HG02571 (cell line): ENCODE data around the gene CDK11B.
"Not testable (repeated sequence)": the region's sequence is repeated elsewhere in the genome, so short reads cannot be mapped to it uniquely, and the experiment has no call there.

Experiments
- ATAC-seq: cut with Tn5 transposase; IDR thresholded peaks from one replicate; pipeline ENCODE4 v1.9.1; 2021; ENCODE audit warnings: mild to moderate bottlenecking, moderate library complexity; ENCODE audit not compliant: unreplicated experiment

The CDK11B gene

DNA sequence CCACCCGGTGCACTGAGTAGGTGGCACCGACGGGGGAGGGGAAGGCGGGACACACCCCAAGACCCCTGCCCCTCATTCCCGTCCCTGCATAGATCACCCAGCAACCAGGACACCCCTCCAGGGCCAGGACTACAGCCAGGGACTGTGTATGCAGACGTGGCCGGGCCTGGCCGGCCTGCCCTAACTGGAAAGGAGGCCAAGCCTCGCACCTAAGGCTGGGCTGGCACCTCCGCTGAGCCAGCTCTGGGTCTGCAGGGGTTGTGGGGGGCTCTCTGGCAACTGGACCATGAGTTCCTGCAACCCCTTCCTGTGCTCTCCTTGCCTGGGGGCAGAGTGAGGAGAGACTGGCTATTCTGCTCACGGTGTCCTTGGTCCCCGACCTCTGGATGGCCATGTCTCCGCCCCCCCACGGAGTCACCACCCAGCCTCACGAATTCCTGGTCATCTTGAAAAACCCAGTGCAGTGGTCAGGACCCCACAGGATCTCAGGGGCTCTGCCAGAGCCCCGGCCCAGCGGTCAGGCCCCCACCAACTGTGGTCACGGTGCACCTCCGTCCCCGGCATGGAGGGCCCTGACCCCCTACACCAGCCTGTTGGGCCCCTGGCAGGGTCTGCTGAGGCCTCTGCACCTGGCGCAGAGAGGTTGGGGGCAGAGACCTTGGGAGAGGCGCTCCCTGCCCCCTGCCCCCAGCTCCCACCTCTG, 57.8 kb downstream of the CDK11B start:
- ATAC-seq: no peak

DNA sequence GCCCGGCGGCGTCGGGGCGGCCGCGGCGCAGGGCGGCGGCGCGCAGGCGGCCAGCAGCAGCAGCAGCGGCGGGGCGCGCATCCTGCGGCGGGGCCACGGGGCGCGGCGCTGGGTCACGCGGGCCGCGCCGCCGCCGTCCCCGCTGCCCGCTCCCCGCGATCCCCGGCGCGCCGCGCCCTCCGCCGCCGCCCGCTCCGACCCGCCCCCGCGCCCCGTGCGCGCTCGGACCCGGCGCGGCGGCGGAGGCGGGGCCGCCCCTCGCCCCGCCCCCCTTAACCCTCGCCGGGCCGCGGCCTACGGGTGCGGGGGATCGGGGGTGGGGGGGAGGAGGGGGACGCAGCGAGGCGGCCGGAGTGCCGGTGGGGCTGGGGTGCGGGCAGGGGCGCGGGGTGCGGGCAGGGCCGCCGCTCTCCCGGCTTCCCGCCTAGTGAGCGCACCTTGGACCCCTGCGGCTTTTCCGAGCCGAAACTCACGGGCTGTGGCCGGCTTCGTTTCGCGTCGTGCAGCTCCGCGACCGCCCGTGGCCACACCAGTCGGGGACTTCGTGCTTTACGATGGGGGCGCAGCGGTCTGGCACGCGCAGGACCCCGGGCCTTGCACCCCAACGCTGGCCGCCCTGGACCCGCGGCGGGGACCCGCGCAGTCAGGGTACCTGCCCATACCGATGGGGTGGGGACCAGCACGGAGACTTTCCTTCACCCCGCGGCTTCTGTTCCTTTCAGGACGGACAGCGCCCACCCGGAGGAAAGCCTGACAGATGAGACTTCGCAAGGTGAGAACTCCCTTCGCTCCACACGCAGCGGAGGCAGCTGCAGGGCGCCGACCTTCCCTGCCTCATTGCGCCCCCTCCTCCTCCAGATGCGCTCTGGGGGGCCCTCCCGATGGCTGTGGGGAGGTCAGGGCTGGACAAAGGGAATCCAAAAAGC, 58.6 kb downstream of the CDK11B start, which contains the start of gene FNDC10:
Gene FNDC10 (minus strand): TSS at position 201 of the 926 bp plus-strand sequence. CDS start 120 bp downstream, at position 81.
- no peak for ATAC-seq

DNA sequence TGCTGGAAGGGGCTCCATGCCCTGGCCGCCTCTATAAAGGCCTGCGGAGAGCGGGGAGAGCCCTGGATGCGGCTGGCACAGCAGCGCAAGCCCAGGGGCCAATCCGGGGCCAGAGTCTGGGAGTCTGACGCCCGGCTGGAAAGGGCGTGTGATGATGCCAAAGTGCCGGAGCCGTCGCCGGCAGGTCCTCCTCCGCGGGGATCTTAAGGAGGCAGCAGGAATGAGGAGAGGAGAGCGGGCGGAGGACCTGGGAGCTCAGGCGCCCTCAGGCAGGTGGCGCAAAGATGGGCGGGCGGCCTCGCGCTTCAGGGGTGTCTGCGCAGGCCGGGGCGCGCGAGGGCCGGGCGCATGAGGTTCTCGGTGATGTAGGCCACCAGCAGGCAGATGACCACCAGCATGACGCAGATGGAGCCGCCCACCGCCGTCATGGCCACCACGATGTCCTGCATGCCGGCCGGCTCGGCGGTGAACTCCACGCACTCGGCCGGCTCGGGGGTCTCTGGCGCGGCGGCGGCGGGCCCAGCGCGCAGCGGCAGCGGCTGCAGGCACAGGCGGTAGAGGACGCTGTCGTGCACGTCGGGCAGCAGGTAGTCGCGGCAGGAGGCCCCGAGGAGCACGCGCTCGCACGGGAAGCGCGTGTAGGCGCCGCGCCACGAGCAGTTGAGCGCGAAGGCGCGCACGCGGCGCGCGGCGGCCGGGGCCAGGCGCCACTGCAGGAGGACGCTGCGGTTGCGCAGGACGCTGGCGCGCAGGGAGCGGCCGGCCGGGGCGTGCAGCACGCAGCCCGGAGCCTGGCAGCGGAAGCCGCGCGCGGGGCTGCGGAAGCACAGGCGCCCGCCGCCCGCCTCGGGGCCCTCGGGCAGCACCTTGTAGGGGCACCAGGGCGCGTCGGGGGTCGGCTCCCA, 59.5 kb downstream of the CDK11B start:
- ATAC-seq: no peak

DNA sequence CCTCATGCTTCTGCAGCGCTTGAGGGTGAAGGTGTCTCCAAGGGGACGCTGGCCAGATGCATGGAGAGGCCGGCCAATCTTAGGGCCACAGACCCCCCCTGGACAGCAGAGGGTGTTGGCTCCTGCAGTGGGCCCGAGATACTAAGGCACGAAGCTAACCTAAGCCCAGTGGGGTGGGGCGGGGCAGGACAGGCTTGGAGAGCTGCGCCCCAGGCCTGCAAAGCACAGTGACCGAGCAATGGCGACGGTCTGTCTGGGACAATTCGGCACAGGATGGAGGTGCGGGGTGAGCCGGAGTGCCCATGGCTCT, 60.1 kb downstream of the CDK11B start:
- ATAC-seq: no peak

DNA sequence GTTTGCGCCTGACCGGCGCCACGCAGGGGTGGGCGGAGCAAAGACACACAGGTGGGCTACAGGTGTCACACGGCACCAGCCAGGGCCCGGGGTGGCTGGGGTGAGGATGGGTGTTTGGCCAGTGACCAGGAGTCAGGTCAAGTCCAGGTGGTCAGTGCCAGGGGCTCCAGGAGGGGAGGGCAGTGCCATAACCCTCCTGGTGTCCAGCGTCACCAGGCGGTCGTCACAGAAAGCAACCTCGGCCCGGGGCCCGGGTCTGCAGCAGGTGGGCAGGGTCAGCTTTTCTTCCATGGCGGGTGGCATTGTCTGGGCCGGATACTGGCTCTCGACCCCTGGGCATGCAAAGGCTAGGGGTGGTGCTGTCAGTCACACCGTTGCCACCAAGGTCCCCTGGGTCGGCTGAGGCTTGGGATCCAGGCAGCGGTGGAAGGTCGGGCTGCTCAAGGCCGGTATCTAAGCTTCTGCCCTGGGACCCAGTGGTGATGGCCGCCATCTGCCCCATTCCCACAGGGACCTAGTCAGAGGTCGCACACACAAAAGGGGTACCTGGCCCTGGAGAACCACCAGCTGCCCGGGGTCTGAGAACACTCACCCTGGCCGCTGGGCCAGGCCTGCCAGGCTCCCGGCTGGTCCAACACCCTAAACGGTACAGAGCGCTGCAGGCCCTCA, 60.6 kb downstream of the CDK11B start:
- ATAC-seq: no peak

DNA sequence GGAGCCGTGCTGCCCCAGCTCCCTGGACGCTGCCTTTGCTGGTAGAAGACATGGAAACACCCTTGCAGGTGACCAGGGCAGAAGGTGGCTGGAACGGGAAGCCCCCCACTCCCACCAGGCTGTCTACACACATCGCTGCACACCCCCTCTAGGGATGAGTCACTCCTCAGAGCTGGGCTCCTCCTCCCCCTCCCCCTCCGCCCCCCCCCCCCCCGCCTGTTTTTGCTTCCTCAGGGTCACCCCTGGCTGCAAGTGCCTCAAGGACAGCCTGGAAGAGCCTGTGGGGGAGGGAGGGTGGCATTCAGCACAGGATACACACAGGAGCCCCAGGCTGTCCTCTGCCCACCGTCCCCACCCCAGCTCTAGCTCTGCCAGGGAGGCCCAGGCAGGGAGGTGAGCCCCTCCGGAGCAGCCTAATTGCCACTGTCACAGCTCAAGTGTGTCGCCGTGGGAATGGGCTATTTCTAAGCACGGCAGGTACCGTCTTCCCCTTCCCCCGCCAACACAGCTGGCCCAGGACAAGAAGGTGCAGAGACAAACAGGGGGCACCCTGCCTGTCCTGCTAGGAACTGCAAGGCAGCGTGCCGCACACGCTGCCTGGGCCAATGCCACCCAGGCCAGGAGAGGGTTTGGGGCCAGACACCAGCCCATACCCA, 61.4 kb downstream of the CDK11B start:
- no peak for ATAC-seq

DNA sequence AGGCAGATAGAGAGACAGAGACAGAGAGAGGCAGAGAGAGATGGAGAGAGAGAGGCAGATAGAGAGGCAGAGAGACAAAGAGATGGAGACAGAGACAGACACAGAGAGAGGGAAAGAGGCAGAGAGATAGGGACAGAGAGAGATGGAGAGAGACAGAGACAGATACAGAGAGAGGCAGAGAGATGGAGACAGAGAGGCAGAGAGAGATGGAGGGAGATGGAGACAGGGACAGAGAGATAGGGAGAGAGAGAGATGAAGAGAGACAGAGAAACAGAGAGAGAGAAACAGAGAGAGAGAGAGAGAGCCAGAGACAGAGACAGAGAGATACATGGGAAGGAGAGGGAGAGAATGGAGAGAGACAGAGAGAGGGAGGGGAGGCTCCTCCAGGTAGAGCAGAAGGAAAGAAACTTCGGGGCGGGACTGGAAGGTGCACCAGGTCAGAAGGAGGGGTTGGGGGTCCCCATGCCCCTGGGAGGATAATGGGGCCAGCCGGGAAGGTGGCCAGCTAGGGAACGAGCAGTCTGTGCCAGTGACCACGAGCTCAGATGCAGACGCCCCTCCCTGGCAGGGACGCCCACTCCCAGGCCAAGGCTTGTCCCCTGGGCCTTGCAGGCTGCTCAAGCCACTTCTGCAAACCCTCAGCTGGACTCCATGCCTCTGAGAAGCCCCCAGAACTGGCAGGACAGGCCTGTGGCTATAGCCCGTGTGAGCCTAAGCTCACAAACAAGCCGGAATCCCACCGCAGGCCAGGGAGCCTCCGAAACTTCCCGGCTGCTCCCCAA, 62.1 kb downstream of the CDK11B start:
- no peak for ATAC-seq

DNA sequence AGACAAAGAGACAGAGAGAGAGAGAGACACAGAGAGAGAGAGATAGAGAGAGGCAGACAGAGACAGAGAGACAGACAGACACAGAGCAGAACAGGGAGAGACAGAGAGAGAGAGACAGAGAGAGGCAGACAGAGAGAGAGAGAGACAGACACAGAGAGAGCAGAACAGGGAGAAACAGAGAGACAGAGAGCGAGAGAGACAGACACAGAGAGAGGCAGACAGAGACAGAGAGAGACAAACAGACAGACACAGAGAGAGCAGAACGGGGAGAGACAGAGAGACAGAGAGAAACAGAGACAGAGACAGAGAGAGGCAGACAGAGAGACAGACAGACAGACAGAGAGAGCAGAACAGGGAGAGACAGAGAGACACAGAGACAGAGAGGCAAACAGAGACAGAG, 63.5 kb downstream of the CDK11B start:
- not testable (repeated sequence) for ATAC-seq

DNA sequence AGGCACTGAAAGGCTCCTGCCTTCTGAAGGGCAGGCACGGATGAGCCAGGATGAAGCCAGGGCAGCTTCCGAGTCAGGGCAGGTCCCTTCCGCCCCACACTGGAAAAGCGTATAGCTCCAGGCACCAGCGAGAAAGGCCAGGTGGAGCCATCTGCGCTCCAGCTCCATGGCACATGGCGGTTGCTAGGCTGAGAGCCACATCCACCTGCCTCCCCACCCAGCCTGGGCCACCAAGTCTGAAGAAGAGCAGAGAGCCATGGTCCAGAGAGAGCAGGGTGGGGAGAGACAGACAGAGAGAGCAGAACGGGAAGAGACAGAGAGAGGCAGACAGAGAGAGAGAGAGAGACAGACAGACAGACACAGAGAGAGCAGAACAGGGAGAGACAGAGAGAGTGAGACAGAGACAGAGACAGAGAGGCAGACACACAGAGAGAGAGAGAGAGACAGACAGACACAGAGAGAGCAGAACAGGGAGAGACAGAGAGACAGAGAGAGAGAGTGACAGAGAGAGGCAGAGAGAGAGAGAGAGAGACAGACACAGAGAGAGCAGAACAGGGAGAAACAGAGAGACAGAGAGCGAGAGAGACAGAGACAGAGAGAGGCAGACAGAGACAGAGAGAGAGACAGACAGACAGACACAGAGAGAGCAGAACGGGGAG, 64.1 kb downstream of the CDK11B start:
- ATAC-seq: no peak

DNA sequence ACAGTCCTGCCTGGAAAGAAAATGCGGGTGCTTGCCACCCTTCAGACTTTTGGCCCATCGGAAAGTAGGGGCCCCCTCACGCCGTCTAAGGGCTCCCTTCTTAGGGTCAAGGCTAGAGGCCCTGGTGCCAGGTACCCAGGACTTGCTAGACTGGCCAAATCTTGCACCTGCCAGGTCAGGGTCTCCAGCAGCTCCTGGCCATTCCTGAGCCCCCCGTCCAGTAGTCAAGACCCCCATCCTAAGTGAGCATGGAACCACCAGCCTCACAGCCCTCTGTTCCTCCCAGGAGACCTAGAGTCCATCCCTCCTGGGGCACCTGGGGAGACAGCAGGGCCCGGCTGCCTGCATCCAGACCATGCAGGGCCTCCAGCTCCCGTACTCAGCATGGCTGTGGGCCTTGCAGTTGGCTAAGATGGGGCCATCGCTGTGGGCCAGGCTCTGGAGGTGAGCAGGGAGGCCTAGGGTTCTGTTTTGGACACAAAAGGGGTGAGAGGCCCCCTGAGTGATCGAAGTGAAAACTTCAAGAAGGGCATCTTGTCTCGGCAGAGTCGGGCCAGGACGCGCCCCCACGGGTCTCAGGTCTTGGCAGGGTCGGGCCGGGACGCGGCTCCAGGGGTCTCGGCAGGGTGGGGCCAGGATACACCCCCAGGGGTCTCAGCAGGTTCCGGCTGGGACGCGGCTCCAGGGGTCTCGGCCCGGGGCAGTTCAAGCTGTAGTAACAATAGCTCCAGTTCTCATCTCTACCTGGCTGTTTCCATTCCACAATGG, 64.8 kb downstream of the CDK11B start:
- ATAC-seq: no peak

DNA sequence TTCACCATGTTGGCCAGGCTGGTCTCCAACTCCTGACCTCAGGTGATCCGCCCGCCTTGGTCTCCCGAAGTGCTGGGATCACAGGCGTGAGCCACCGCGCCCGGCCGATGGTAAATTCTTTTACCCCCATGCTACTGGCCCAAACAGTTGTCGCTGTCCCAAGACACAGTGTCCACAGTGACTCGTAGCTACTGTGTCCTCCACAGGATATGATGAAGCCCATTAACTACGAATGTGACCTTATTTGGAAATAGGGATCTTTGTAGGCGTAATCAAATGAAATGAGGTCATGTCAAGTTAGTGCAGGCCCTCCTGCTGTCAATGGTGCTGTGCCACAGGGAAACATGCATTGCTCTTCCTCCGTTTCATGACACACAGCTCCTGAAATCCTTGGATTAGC, 67.4 kb downstream of the CDK11B start:
- no peak for ATAC-seq
